BJ (cell line): ENCODE measurements around the gene RBMXL2. TPM values are rescaled to one million over a fixed set of nuclear protein-coding genes. Genes with fewer than 3 reads are reported as not detected.

Experiments used
- CTCF ChIA-PET: fragments of 350-600 bp; formaldehyde crosslinking; extraction: SDS; loops from one replicate; lab custom pipeline; 2021; ENCODE audit warnings: antibody characterized with exemption, inconsistent platforms; lab: Yijun Ruan, JAX
- POLR2A ChIA-PET: fragments of 300-600 bp; sonication (Branson Sonifier 250); formaldehyde crosslinking; extraction: SDS; loops from one replicate; lab custom pipeline; 2021; ENCODE audit warnings: antibody characterized with exemption; lab: Charles Lee
- DNase-seq: peaks from one replicate; pipeline ENCODE4 v3.0.0-alpha.2; 2011; ENCODE audit warnings: low read depth
- H3K27me3 ChIP-seq: 2 replicates; pipeline ENCODE4 v1.6.0; 2011; ENCODE audit warnings: low read length; ENCODE audit not compliant: control insufficient read depth, insufficient read depth
- H3K36me3 ChIP-seq: 2 replicates; pipeline ENCODE4 v1.5.1; 2011; ENCODE audit warnings: low read length; ENCODE audit not compliant: control insufficient read depth, insufficient read depth
- H3K4me3 ChIP-seq: 2 replicates; pipeline ENCODE4 v1.5.1; 2011; ENCODE audit warnings: low read depth, mild to moderate bottlenecking, control low read depth, low read length
- CTCF ChIP-seq: IDR thresholded peaks from 2 replicates; pipeline ENCODE4 v1.5.1; 2011; ENCODE audit warnings: low read depth, mild to moderate bottlenecking, control low read depth, inconsistent platforms, low read length, moderate library complexity; ENCODE audit not compliant: insufficient read depth
- polyA minus RNA-seq: library from RNA; depleted of rRNA, polyadenylated mRNA; stranded (reverse); fragments of >200 nt; gene quantifications from 2 replicates; pipeline ENCODE4 v1.2.3, GENCODE V29; 2011; rRNA and poly(A)+ RNA removed
- polyA plus RNA-seq: library from polyadenylated mRNA; depleted of rRNA; stranded (reverse); fragments of >200 nt; gene quantifications from 2 replicates; pipeline ENCODE4 v1.2.3, GENCODE V29; 2011; rRNA removed

RBMXL2 gene
- polyA plus RNA-seq (not detected in 2 replicates), polyA minus RNA-seq (not detected in 2 replicates)

GRCh38 chr11:7088921-7089320 is at the start of gene RBMXL2:
TSS of gene RBMXL2 (plus strand) at chr11:7088998. CDS start at chr11:7089121, 123 bp downstream.
- ChIA-PET POLR2A (no interaction called here), CTCF (interaction anchor here (1.7 kb wide), 1 partner anchor 9 kb away, joined by 6 read pairs; no protein-coding TSS in a partner anchor)
- no peaks in the 10 kb centered on the region for H3K27me3 ChIP-seq
- no peak within 1 kb of the TSS for H3K4me3 ChIP-seq
- no peaks in the 10 kb centered on the region for H3K36me3 ChIP-seq
- TF ChIP-seq CTCF: no peak
- DNase-seq: no peak

- peak; percentile 19 for DNase-seq
- H3K36me3 ChIP-seq: no peaks in the 10 kb centered on the region
- no peak for TF ChIP-seq CTCF
- CTCF ChIA-PET: interaction anchor here (1.4 to 1.7 kb wide), 2 partner anchors 19 to 234 kb away, joined by 3 read pairs; no protein-coding TSS in a partner anchor
- H3K4me3 ChIP-seq: no peak overlapping the region
- POLR2A ChIA-PET: no interaction called here
- no peaks in the 10 kb centered on the region for H3K27me3 ChIP-seq
These were observed 42.2 kb upstream of the RBMXL2 start for GRCh38 chr11:7046474-7047175.

GRCh38 chr11:7050191-7050590 is 38.6 kb upstream of the RBMXL2 start:
- ChIA-PET CTCF (interaction anchor here (0.7 kb wide), 1 partner anchor 8 kb away, joined by 3 read pairs; no protein-coding TSS in a partner anchor), POLR2A (no interaction called here)
- no peak for DNase-seq
- Histone ChIP-seq H3K27me3 (no peaks in the 10 kb centered on the region), H3K4me3 (no peak overlapping the region), H3K36me3 (no peaks in the 10 kb centered on the region)
- TF ChIP-seq CTCF: no peak

- no peak for DNase-seq
- H3K36me3 ChIP-seq: no peaks in the 10 kb centered on the region
These were observed 31.8 kb upstream of the RBMXL2 start for GRCh38 chr11:7056828-7057513.

More at GRCh38 chr11:7056828-7057513, 31.8 kb upstream of the RBMXL2 start:
- POLR2A ChIA-PET: no interaction called here
- Histone ChIP-seq H3K27me3 (no peaks in the 10 kb centered on the region), H3K4me3 (no peak overlapping the region)
- CTCF ChIA-PET: interaction anchor here (0.6 to 1.8 kb wide), 2 partner anchors 131 to 244 kb away, joined by 3 to 4 read pairs; no protein-coding TSS in a partner anchor
- no peak for TF ChIP-seq CTCF
